Activated naive CD8-positive, alpha-beta T cell treated with anti-CD3 and anti-CD28 coated beads for 36 hours (primary cell): ENCODE results near the gene ABCC8. TPM values are rescaled to one million over a fixed set of nuclear protein-coding genes. Genes with fewer than 3 reads are reported as not detected.
"Not testable (repeated sequence)": the region's sequence is repeated elsewhere in the genome, so short reads cannot be mapped to it uniquely, and the experiment has no call there.

Source experiments
- DNase-seq: peaks from one replicate; pipeline ENCODE4 v3.0.0; 2021
- H3K27ac Mint-ChIP-seq: one replicate; pipeline ENCODE4 v1.8.0; 2022; ENCODE audit warnings: mild to moderate bottlenecking, moderate library complexity, mixed read lengths
- H3K27me3 Mint-ChIP-seq: one replicate; pipeline ENCODE4 v1.8.0; 2022; ENCODE audit warnings: mild to moderate bottlenecking, mixed read lengths
- H3K36me3 Mint-ChIP-seq: one replicate; pipeline ENCODE4 v1.8.0; 2021; ENCODE audit warnings: mild to moderate bottlenecking, mixed read lengths
- H3K4me1 Mint-ChIP-seq: one replicate; pipeline ENCODE4 v1.8.0; 2021; ENCODE audit warnings: mixed read lengths
- H3K4me3 Mint-ChIP-seq: one replicate; pipeline ENCODE4 v1.8.0; 2022; ENCODE audit warnings: mild to moderate bottlenecking, moderate library complexity, mixed read lengths
- H3K9me3 Mint-ChIP-seq: one replicate; pipeline ENCODE4 v1.8.0; 2022; ENCODE audit warnings: mixed read lengths
- total RNA-seq, 2 experiments: library from RNA; stranded (reverse); gene quantifications; one replicate each; pipeline ENCODE4 v1.2.3, GENCODE V29; 2021

Gene ABCC8
- total RNA-seq, 2 experiments from 2014 or later: not detected

- Mint-ChIP-seq H3K27ac (no peak overlapping the region), H3K4me3 (no peak overlapping the region), H3K36me3 (no peaks in the 10 kb centered on the region), H3K27me3 (peaks cover 16% of the 10 kb centered on the region), H3K9me3 (peaks cover 2% of the 10 kb centered on the region), H3K4me1 (peaks cover 12% of the 10 kb centered on the region)
- DNase-seq: no peak
These were observed 37.3 kb downstream of the ABCC8 start for GRCh38 chr11:17439316-17439782.

GRCh38 chr11:17437366-17437765, 39.3 kb downstream of the ABCC8 start:
- no peak overlapping the region for H3K4me3 Mint-ChIP-seq
- H3K36me3 Mint-ChIP-seq: no peaks in the 10 kb centered on the region
- peaks cover 16% of the 10 kb centered on the region for H3K27me3 Mint-ChIP-seq
- H3K27ac Mint-ChIP-seq: no peak overlapping the region
- peaks cover 2% of the 10 kb centered on the region for H3K9me3 Mint-ChIP-seq
- H3K4me1 Mint-ChIP-seq: peaks cover 12% of the 10 kb centered on the region
- DNase-seq: no peak

GRCh38 chr11:17434108-17434507, 42.5 kb downstream of the ABCC8 start:
- peaks cover 6% of the 10 kb centered on the region for H3K27me3 Mint-ChIP-seq
- no peak for DNase-seq
- H3K36me3 Mint-ChIP-seq: no peaks in the 10 kb centered on the region
- peaks cover 6% of the 10 kb centered on the region for H3K4me1 Mint-ChIP-seq
- H3K9me3 Mint-ChIP-seq: no peaks in the 10 kb centered on the region
- H3K27ac Mint-ChIP-seq: no peak overlapping the region
- H3K4me3 Mint-ChIP-seq: no peak overlapping the region

- H3K27me3 Mint-ChIP-seq: peaks cover 8% of the 10 kb centered on the region
- no peak overlapping the region for H3K4me3 Mint-ChIP-seq
- H3K4me1 Mint-ChIP-seq: peaks cover 3% of the 10 kb centered on the region
- DNase-seq: no peak
- no peak overlapping the region for H3K27ac Mint-ChIP-seq
- H3K36me3 Mint-ChIP-seq: no peaks in the 10 kb centered on the region
- H3K9me3 Mint-ChIP-seq: no peaks in the 10 kb centered on the region
These were observed 44.6 kb downstream of the ABCC8 start for GRCh38 chr11:17432002-17432401.

- H3K27ac Mint-ChIP-seq: no peak overlapping the region
- H3K27me3 Mint-ChIP-seq: peaks cover 11% of the 10 kb centered on the region
- no peak for DNase-seq
- H3K36me3 Mint-ChIP-seq: no peaks in the 10 kb centered on the region
- peaks cover 2% of the 10 kb centered on the region for H3K4me1 Mint-ChIP-seq
- no peaks in the 10 kb centered on the region for H3K9me3 Mint-ChIP-seq
- H3K4me3 Mint-ChIP-seq: no peak overlapping the region
These were observed 45.5 kb downstream of the ABCC8 start for GRCh38 chr11:17431139-17431538.

- Mint-ChIP-seq H3K27me3 (peaks cover 11% of the 10 kb centered on the region), H3K27ac (no peak overlapping the region), H3K9me3 (no peaks in the 10 kb centered on the region), H3K4me3 (no peak overlapping the region), H3K4me1 (peaks cover 2% of the 10 kb centered on the region), H3K36me3 (no peaks in the 10 kb centered on the region)
- no peak for DNase-seq
These were observed 46.0 kb downstream of the ABCC8 start for GRCh38 chr11:17430616-17431015.

- Mint-ChIP-seq H3K4me3 (no peak overlapping the region), H3K27ac (no peak overlapping the region), H3K9me3 (no peaks in the 10 kb centered on the region), H3K36me3 (no peaks in the 10 kb centered on the region), H3K4me1 (peaks cover 2% of the 10 kb centered on the region), H3K27me3 (peaks cover 11% of the 10 kb centered on the region)
- DNase-seq: no peak
These were observed 47.7 kb downstream of the ABCC8 start for GRCh38 chr11:17428925-17429324.

GRCh38 chr11:17428261-17428660, 48.4 kb downstream of the ABCC8 start:
- H3K9me3 Mint-ChIP-seq: no peaks in the 10 kb centered on the region
- no peak overlapping the region for H3K4me3 Mint-ChIP-seq

GRCh38 chr11:17426233-17426632, 50.4 kb downstream of the ABCC8 start:
- H3K27me3 Mint-ChIP-seq: peaks cover 16% of the 10 kb centered on the region
- H3K36me3 Mint-ChIP-seq, H3K4me1 Mint-ChIP-seq, H3K9me3 Mint-ChIP-seq, H3K27ac Mint-ChIP-seq, H3K4me3 Mint-ChIP-seq, DNase-seq: not testable (repeated sequence)

More at GRCh38 chr11:17428261-17428660, 48.4 kb downstream of the ABCC8 start:
- Mint-ChIP-seq H3K27ac (no peak overlapping the region), H3K27me3 (peaks cover 11% of the 10 kb centered on the region), H3K4me1 (peaks cover 2% of the 10 kb centered on the region), H3K36me3 (no peaks in the 10 kb centered on the region)
- no peak for DNase-seq

GRCh38 chr11:17423533-17424310, 52.9 kb downstream of the ABCC8 start:
- peaks cover 28% of the 10 kb centered on the region for H3K27me3 Mint-ChIP-seq
- no peaks in the 10 kb centered on the region for H3K36me3 Mint-ChIP-seq

GRCh38 chr11:17421781-17422180, 54.9 kb downstream of the ABCC8 start:
- no peaks in the 10 kb centered on the region for H3K36me3 Mint-ChIP-seq
- DNase-seq: no peak
- no peak overlapping the region for H3K4me3 Mint-ChIP-seq
- H3K9me3 Mint-ChIP-seq: no peaks in the 10 kb centered on the region
- H3K27me3 Mint-ChIP-seq: peaks cover 25% of the 10 kb centered on the region
- H3K4me1 Mint-ChIP-seq: peaks cover 2% of the 10 kb centered on the region
- H3K27ac Mint-ChIP-seq: no peak overlapping the region

More at GRCh38 chr11:17423533-17424310, 52.9 kb downstream of the ABCC8 start:
- no peak overlapping the region for H3K4me3 Mint-ChIP-seq
- H3K27ac Mint-ChIP-seq: no peak overlapping the region
- H3K9me3 Mint-ChIP-seq: no peaks in the 10 kb centered on the region
- H3K4me1 Mint-ChIP-seq: peaks cover 2% of the 10 kb centered on the region
- no peak for DNase-seq

GRCh38 chr11:17418444-17419081, 58.1 kb downstream of the ABCC8 start:
- DNase-seq: no peak
- Mint-ChIP-seq H3K36me3 (no peaks in the 10 kb centered on the region), H3K27me3 (peaks cover 30% of the 10 kb centered on the region)

GRCh38 chr11:17416492-17416891, 60.2 kb downstream of the ABCC8 start:
- no peak overlapping the region for H3K4me3 Mint-ChIP-seq
- no peaks in the 10 kb centered on the region for H3K9me3 Mint-ChIP-seq
- H3K27me3 Mint-ChIP-seq: peaks cover 33% of the 10 kb centered on the region
- no peak overlapping the region for H3K27ac Mint-ChIP-seq
- H3K36me3 Mint-ChIP-seq: no peaks in the 10 kb centered on the region
- peaks cover 4% of the 10 kb centered on the region for H3K4me1 Mint-ChIP-seq
- DNase-seq: no peak

More at GRCh38 chr11:17418444-17419081, 58.1 kb downstream of the ABCC8 start:
- Mint-ChIP-seq H3K9me3 (no peaks in the 10 kb centered on the region), H3K27ac (no peak overlapping the region), H3K4me3 (no peak overlapping the region), H3K4me1 (peaks cover 4% of the 10 kb centered on the region)

- H3K4me3 Mint-ChIP-seq: no peak overlapping the region
These were observed 61.0 kb downstream of the ABCC8 start for GRCh38 chr11:17415523-17416104.

GRCh38 chr11:17414992-17415391, 61.7 kb downstream of the ABCC8 start:
- no peak for DNase-seq
- peaks cover 4% of the 10 kb centered on the region for H3K4me1 Mint-ChIP-seq
- H3K36me3 Mint-ChIP-seq: no peaks in the 10 kb centered on the region
- no peak overlapping the region for H3K27ac Mint-ChIP-seq
- no peaks in the 10 kb centered on the region for H3K9me3 Mint-ChIP-seq
- peaks cover 33% of the 10 kb centered on the region for H3K27me3 Mint-ChIP-seq
- no peak overlapping the region for H3K4me3 Mint-ChIP-seq

More at GRCh38 chr11:17415523-17416104, 61.0 kb downstream of the ABCC8 start:
- Mint-ChIP-seq H3K9me3 (no peaks in the 10 kb centered on the region), H3K4me1 (peaks cover 4% of the 10 kb centered on the region), H3K36me3 (no peaks in the 10 kb centered on the region), H3K27me3 (peaks cover 33% of the 10 kb centered on the region), H3K27ac (no peak overlapping the region)
- no peak for DNase-seq
